GM12878 (cell line): ENCODE data around the gene SRD5A2.

Source experiments
- CTCF ChIP-seq, 3 experiments: IDR thresholded peaks in 2 of 3; conservative IDR thresholded peaks in 1 of 3; 2 replicates each; pipeline ENCODE4 v1.5.1; 2011; ENCODE audit warnings: low read depth in 3 of 3, low read length in 3 of 3, mild to moderate bottlenecking in 3 of 3, control low read depth in 2 of 3, moderate library complexity in 2 of 3, inconsistent platforms in 1 of 3, mixed read lengths in 1 of 3; ENCODE audit not compliant: control insufficient read depth in 2 of 3, insufficient read depth in 1 of 3; ENCODE audit errors: extremely low read depth in 1 of 3
- EZH2 ChIP-seq: IDR thresholded peaks from 2 replicates; pipeline ENCODE4 v1.6.1; 2012; ENCODE audit warnings: low read depth, mild to moderate bottlenecking, control low read depth, inconsistent platforms, low read length, borderline replicate concordance; ENCODE audit not compliant: control insufficient read depth
- GABPA ChIP-seq: IDR thresholded peaks from 2 replicates; pipeline ENCODE4 v1.6.1; 2014; ENCODE audit warnings: antibody characterized with exemption, low read depth, mild to moderate bottlenecking, inconsistent platforms
- HDAC2 ChIP-seq: fragments of 200-600 bp; sonication (generic); IDR thresholded peaks from 2 replicates; pipeline ENCODE4 v1.6.1; 2017
- MAX ChIP-seq: IDR thresholded peaks from 2 replicates; pipeline ENCODE4 v1.6.1; 2012; ENCODE audit warnings: low read depth, low read length, improper control_type of control experiment
- POLR2A ChIP-seq: IDR thresholded peaks from 2 replicates; pipeline ENCODE4 v1.6.1; 2011; ENCODE audit warnings: low read depth, mild to moderate bottlenecking, low read length
- ZNF687 ChIP-seq: fragments of 450-650 bp; IDR thresholded peaks from 2 replicates; pipeline ENCODE4 v1.6.1; 2017; ENCODE audit warnings: mild to moderate bottlenecking, moderate library complexity

- TF ChIP-seq GABPA: no peak
- TF ChIP-seq POLR2A: no peak
- TF ChIP-seq EZH2: no peak
- TF ChIP-seq MAX: no peak
- TF ChIP-seq HDAC2: no peak
- no peak for TF ChIP-seq CTCF (IDR thresholded peaks at IDR 0.05 in 2 of 3, conservative IDR thresholded peaks at IDR 0.05 in 1 of 3; ENCODE audit: control insufficient read depth in 2 of 3, extremely low read depth in 1 of 3, insufficient read depth in 1 of 3, low read depth in 3 of 3, low read length in 3 of 3)
- no peak for TF ChIP-seq ZNF687
These were observed 53.6 kb downstream of the SRD5A2 start for GRCh38 chr2:31526946-31527732.
